Midbrain (tissue), 1 donor: ENCODE data around the gene PRKCE.
"Not testable (repeated sequence)": the region's sequence is repeated elsewhere in the genome, so short reads cannot be mapped to it uniquely, and the experiment has no call there.

Source experiments
- DNase-seq: peaks from one replicate; lab custom pipeline; 2025; lab: John Stamatoyannopoulos, UW

PRKCE gene

DNA sequence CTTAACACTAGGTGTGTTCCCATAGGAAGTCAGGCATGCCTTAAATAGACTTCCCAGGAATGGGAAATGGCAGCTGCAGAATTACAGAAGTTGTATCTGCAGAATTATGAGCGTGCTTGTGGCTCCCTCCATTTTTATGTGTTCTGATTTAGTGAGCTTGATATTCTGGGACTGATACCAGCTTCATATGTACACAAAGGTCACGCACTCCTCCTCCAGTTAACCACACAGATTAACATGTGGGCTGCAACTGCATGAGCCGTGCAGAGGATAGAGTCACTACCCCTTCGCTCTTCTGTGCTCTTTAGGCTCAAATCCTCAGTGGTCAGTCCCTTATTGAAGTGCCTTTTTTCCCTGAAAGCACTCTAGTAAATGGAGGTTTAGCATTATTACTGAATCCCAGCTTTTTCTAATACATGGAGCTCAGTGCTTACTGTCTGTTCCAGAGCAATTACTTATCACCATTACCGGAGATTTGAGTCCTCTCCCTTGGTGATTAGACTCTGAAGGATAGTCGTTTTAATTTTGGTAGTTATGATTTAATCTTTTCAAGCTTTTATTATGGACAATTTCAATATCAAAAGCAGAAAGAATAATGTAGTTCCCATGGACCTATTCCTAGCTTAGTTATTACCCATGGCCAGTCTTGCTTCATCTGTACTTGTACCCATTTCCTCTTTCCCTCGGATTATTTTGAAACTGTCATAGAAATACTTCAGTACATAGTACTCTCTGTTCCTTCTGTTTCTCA is 238.3 kb downstream of the PRKCE start:
- DNase-seq: no peak

DNA sequence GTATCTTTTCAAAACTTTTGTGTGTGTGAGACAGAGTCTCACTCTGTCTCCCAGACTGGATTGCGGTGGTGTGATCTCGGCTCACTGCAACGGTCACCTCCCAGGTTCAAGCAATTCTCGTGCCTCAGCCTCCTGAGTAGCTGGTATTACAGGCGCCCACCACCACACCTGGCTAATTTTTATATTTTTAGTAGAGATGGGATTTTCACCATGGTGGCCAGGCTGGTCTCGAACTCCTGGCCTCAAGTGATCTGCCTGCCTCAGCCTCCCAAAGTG is 238.8 kb downstream of the PRKCE start:
- DNase-seq: not testable (repeated sequence)

- no peak for DNase-seq
Observed at GRCh38 chr2:45890819-45891218, 239.3 kb downstream of the PRKCE start.

- no peak for DNase-seq
Observed at GRCh38 chr2:45891719-45892424, 240.4 kb downstream of the PRKCE start.

DNA sequence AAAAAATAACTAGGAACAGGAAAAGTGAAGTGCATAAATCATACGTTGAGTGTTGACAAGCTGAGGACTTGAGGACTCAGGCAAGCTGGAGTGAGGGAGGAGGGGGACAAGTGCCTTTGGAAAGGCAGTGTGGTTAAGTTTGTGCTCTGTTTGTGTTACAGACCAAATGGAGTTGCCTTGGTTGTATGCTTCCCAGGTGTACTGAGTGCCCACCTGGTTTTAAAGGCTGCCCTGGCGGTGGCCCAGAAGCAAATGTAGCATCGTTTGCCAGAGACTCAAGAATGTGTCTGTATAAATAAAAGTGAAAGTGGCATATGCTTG is 240.9 kb downstream of the PRKCE start:
- DNase-seq: no peak

DNA sequence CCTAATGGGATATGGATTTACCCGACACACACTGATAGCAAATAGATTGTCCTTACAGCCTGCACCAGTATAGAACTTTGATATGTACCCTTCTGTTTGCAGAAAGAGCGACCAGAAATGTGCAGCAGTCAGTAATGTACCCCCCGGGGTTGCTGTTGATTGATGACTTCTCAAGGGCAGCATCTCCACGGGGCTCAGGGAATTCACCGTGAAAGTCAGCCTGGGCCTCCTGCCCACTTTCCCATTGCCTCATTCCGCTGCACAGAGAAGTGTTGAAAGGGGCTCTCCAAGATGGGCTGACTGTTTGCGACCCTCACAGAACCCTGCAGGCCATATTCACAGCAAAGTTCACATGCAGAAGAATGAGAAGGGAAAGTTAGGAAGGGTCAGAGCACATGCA is 241.3 kb downstream of the PRKCE start:
- DNase-seq: no peak

DNA sequence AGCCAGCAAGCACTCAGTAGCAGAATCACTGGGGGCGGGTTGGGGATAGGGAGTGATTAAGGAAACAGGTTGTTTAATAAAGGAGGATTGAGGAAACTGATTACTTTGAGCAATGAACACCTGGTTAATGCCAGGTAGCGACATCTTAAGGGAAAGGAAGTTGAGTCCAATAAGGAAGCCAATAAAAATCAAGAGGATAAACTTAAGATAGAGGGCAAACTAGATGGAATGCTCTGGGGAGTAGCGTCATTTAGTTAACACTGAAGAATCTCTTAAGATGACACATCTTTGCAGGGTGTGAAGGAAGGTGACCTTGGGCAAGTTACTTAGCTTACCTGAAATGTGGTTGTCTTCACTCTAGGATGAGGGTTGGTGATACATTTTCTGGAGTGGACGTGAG is 242.7 kb downstream of the PRKCE start:
- DNase-seq: no peak

DNA sequence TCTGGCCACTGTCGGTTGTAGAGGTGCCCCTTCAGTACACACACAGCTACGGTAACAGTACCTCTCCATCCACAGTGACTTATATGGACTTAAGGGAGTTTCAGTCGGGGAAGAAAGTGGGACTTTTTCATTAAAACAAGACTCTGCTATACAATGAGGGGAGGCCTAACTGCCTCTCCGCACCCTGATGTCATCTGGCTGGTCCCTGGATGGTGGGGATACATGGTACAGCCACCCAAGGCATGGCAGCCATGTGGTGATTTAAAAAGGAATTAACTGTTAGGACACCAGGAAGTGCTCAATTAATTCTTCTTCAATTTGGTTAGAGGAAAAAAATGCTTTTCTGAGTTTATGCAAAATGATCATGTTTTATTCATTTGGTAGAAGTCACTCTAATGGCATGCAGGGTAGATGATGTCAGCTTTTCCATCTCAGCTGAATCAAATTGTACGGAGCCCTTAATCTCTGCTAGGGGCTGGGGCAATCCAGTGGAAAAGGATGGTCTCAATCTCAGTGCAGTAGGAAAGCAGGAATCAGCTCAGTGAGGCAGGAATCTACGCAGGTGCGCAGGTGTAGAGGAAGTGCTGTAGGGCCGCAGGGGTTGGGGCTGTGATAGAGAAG is 243.9 kb downstream of the PRKCE start:
- DNase-seq: no peak

- no peak for DNase-seq
Observed at GRCh38 chr2:45896311-45896710, 244.8 kb downstream of the PRKCE start.

DNA sequence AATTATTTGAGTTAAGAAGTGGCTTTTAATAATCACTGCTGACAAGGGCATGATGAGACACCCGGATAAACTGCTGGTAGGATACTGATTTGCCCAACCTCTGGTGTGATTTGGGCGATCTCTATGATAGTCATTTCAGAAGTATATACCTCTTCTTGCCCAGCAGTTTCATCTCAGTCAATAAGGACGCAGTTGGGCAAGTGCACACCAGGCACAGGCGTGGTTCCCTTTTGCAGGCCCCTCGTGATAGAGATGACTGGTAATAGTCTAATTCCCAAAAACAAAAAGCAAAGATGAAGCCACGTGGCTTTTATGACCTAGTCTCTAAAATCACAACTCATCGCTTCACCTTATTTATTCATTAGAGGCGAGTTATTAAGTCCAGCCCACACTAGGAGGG is 246.4 kb downstream of the PRKCE start:
- DNase-seq: no peak

DNA sequence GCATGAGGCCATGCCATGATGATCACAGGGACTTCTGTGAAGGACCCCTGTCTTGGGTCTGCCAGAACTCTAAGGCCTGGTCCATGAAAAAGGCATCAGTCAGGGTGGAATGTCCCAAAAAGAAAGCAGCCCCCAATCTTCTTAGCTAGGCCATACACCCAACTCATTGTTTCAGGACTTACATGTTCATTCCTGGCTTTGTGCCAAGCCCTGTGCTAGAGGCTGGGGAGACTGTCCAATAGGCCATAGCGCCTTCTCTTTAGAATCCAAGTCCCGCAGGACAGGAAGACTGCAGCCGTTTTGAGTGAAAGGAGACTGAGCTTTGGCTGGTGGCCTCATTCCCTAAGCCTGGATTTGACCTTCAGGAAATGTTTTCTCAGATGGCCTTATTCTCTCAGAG is 247.3 kb downstream of the PRKCE start:
- DNase-seq: no peak

DNA sequence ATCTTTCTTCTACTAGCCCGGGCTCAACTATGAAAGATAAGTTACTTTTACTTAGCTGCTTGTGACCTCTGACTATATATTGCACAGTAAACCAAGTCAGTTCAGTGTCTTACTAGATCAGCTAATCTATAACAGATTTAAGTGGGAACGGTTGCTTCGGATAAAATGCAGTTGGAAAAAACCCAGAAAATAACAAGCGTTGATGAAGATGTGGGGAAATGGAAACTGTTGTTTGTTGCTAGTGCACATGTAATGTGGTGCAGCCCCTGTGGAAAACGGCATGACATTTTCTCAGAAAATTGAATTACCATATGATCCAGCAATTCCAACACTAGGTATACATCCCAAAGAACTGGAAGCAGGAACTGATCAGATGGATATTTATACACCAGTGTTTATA is 248.5 kb downstream of the PRKCE start:
- no peak for DNase-seq

DNA sequence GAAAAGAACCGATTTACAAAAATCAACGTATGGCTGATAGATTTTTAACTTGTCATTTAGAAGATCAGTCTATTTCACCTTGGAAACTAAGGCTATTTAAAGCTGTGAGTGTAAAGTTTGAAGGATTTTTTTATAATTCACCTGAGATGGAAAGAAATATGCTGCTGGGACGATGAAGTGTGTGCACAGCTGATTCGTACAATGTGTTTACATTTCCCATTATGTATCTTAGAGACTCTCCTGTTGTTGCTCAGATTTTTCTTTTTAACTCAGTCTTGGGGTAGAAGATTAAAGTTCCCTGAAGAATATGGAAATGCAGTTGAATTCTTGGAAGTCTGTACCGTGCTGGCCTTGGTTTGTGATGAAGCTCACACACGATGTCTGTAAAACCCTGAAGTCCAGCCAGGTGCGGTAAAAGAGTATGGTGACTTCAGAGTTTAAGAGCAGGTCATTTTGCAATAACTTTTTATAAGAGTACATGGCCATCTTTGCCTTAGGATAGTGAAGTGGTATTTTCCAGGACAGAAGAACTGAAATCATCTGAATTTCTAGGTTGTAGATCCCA is 250.1 kb downstream of the PRKCE start:
- no peak for DNase-seq

GRCh38 chr2:45902380-45902779 is 250.9 kb downstream of the PRKCE start:
- DNase-seq: no peak

GRCh38 chr2:45902781-45903375 is 251.4 kb downstream of the PRKCE start:
- DNase-seq: no peak

DNA sequence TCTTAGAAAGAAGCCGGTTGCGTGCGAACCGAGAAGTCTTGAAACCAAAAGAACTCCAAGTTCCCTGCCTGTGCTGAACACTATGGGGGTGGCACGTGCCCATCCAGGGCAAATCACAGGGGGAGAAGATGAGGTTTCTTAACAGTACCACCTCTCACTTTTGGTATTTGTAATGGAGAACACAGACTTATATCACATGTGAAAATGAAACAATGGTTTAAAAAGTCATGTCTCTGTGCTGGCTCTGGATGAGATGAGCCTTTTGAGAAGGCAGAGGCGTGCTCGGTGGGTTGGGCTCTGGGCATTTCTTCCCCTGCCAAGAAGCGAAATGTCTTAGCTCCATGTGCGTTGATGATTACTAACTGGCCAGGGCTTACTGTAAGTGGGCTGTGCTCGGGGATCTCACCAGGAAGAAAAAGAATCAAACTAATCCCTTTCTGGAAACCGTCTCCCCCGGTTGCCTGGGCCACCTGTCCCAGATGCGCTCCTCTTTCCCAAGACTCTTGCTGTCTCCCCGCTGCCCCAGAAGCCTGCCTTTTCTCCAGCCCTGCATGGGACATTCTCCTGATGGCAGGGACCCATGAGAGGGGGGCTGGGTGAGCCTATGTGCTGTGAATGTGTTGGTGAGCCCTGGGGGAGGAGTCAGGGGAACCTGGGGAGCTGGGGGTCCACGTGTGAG is 252.9 kb downstream of the PRKCE start:
- no peak for DNase-seq

GRCh38 chr2:45904946-45905631 is 253.6 kb downstream of the PRKCE start:
- peak; percentile 26 for DNase-seq

GRCh38 chr2:45905632-45905958 is 254.1 kb downstream of the PRKCE start:
- DNase-seq: no peak

GRCh38 chr2:45907592-45907991 is 256.1 kb downstream of the PRKCE start:
- no peak for DNase-seq

DNA sequence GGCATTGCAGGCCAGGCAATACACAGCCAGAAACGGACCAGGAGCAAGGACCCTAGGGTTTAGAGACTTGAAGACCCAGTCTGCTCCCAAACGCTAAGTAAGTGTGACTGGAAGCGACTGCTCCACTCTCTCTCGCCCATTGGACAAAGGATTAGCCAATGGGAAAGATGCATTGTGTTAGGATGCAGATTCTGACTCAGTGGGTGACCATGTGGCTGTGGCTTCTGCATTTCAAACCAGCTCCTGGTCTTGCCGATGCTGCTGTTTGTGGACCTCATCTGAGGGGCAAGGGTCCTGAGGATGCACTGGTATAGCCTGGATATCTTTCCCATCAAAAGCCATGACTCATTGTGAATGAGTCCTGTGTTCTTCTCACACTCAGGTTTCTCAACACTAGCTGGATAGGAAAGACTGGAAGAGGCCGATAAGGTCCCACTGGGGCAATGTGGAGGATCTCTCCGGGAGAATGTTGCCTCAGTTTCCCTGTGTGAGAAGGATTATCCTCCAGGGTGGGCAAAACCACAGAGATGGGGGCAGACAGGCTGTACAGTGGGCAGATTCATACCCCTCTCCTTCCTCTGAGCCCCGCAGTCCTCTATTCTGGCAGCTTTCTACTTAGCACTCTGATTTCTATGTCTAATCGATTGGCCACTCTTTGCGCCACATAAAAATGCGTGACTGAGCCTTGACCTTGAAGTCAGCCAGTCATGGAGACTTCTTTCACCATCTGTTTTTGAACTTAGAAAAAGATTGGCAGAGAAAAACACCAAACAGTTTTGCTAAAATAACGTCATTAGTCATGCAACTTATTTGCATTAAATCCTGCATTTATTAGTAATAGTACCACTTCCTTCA is 257.1 kb downstream of the PRKCE start:
- DNase-seq: no peak

GRCh38 chr2:45909171-45909565 is 257.7 kb downstream of the PRKCE start:
- DNase-seq: no peak
